GM18505 (cell line): ENCODE measurements around the gene OR5K1.

Experiments used
- ATAC-seq: cut with Tn5 transposase; IDR thresholded peaks from one replicate; pipeline ENCODE4 v1.9.1; 2021; ENCODE audit not compliant: unreplicated experiment
- POLR2A ChIP-seq: IDR thresholded peaks from 4 replicates; pipeline ENCODE4 v1.6.1; 2011; ENCODE audit warnings: borderline replicate concordance; ENCODE audit not compliant: insufficient read depth, insufficient read length; ENCODE audit errors: extremely low read depth

OR5K1 gene

DNA sequence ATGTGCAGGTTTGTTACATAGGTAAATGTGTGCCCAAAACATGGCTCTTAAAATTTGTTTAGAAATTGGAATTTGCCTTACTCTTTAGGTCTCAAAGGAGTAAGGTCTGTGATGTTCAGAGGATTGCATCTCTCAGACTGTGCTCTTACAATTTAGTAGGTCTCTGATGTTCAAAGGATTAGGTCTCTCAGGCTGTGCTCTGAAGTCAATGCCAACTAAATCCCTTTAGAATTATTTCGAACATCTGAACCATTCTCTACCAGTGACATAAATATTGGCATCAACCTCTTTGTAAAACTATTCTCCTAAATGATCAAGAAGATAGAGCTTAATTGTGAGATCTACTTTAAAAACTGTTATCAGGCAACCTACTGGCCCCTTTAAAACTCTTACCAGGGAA, at the start of gene OR5K1:
Gene OR5K1 (plus strand): TSS at position 301 of the 400 bp plus-strand sequence. CDS start 6,376 bp downstream, outside the sequence.
- no peak for ATAC-seq

GRCh38 chr3:98432575-98432974, 30.4 kb upstream of the OR5K1 start:
- TF ChIP-seq POLR2A, result no peak

More for the DNA sequence above, at the start of gene OR5K1:
- TF ChIP-seq POLR2A, result no peak

GRCh38 chr3:98433764-98434163, 29.2 kb upstream of the OR5K1 start:
- ATAC-seq, result no peak
- no peak for TF ChIP-seq POLR2A

More at GRCh38 chr3:98432575-98432974, 30.4 kb upstream of the OR5K1 start:
- no peak for ATAC-seq

- TF ChIP-seq POLR2A, result no peak
- no peak for ATAC-seq
These were observed 28.6 kb upstream of the OR5K1 start for GRCh38 chr3:98434412-98434811.

GRCh38 chr3:98440283-98440682, 22.7 kb upstream of the OR5K1 start:
- ATAC-seq, result no peak
- TF ChIP-seq POLR2A, result no peak

DNA sequence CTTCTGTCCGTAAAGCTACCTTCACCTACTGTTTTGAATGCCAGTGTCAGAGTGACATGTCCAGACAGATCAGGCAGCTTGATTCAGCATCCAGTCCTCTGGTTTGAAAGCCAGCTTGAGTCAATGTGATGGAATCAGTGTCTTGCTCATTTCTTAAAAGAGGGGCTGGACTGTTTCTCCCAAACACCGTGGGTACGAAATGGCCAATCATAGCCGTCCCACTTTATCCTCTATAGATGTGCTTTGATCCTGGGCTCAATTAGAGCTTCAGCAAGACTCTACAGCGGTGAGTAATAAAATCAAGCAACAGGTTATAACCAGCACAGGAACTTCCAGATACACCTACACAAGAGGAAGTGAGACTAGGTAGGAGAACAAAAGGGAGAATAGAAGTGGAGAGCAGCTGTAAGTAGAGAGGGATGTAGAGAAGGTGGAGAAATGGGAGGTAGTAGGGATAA, 17.0 kb upstream of the OR5K1 start:
- ATAC-seq, result peak; percentile 92
- TF ChIP-seq POLR2A, result no peak

DNA sequence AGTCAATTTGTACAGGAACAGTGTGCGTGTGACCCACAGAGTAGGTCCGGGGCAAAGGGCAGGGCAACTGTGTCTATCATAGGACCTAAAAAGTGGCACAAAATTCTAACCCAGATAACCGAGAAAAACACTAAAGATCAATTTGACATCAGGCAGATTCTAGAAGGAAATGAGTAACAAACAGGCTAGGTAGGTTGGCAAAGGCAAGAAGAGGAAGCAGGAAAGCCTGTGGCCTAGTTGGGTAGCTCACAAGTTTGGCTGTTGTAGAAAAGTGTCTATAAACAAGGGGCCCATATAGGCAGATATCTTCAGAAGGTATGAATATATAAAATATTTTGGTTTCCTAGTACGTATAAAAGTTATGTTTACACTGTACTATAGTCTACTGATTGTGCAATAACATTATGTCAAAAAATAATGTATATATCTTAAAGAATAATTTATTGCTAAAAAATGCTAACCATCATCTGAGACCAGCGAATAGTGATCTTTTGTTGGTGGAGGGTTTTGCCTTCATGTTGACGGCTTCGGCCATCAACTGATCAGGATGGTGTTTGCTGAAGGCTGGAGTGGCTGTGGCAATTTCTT, 13.3 kb upstream of the OR5K1 start:
- ATAC-seq, result no peak
- TF ChIP-seq POLR2A, result no peak

DNA sequence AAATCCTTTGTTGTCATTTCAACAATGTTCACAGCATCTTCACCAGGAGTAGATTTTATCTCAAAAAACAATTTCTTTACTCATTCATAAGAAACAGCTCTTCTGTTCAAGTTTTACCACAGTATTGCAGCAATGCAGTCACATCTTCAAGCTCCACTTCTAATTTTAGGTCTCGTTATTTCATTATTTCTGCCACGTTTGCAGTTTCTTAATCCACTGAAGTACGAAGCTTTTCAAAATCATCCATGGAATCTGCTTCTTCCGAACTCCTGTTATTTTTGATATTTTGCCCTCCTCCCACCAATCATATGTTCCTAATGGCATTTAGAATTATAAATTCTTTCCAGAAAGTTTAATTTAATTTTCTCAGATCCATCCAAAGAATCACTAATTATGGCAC, 12.6 kb upstream of the OR5K1 start:
- no peak for ATAC-seq
- TF ChIP-seq POLR2A, result no peak

DNA sequence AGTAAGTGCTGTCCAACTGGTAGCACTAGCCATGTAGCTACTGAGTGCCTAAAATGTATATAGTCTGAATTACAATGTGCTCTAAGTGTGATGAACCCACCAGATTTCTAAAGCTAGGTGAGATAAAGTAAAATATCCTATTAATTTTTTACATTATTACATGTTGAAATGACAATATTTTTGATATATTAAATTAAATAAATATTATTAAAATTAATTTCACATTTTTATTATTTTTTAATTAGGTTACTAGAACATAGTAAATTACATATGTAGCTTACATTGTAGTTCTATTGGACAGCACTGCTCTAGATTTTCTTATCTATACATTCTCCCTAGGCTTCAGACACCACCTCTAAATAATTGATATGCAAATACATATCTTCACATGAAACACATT, 9.2 kb upstream of the OR5K1 start:
- no peak for ATAC-seq
- TF ChIP-seq POLR2A, result no peak

- ATAC-seq, result no peak
- TF ChIP-seq POLR2A, result no peak
These were observed 8.1 kb upstream of the OR5K1 start for GRCh38 chr3:98454929-98455328.

- no peak for ATAC-seq
These were observed 5.5 kb upstream of the OR5K1 start for GRCh38 chr3:98457543-98457942.

DNA sequence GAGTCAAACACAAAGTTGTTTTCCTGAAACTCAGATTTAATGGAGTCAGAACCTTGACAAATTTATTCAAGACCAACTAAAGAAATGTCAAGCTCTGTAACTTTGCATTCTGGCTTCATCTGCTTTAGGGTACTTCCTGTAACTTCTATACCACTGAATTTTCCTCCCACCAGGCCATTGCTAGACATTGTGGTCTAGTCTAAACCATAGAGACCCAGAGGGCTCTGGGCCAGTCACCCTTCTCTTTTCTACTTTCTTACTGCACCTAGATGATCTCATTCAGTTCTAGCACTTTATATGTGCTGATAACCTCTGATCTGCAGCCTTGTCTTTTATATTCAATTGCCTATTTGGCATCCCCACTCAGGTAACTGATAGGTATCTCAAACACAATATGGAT, 2.8 kb upstream of the OR5K1 start:
- no peak for ATAC-seq

More at GRCh38 chr3:98457543-98457942, 5.5 kb upstream of the OR5K1 start:
- no peak for TF ChIP-seq POLR2A

GRCh38 chr3:98482717-98483482, 19.9 kb downstream of the OR5K1 start:
- no peak for ATAC-seq
- no peak for TF ChIP-seq POLR2A

More for the DNA sequence above, 2.8 kb upstream of the OR5K1 start:
- TF ChIP-seq POLR2A, result no peak

GRCh38 chr3:98483626-98484025, 20.6 kb downstream of the OR5K1 start:
- ATAC-seq, result no peak
- no peak for TF ChIP-seq POLR2A
